ENCODE measurements around the gene PRDM16.
A peak's percentile ranks its signal among the peaks of the same experiment; 100 is the strongest.

The PRDM16 gene

GRCh38 chr1:3207217-3207848 lies 138.3 kb downstream of the PRDM16 start:
- DNase-seq (ENCODE audit: low read depth) = no peak

DNA sequence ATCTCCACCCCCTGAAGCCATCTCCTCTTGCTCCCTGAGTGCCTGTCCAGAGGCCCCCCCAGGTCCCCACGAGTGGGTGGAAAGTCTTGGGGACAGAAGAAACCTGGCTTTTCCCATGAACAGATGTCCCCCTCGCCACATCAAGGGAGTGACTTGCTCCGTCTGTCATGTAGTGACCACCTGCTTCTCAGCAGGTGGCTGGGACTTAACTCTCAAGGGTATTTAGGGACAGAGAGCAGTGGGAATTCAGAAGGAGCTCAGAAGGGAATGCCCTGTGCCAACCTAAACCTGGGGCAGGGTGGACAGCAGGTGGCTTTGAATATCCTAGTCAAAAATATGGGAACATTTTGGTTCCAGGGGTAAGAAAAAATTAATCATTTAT lies 139.8 kb downstream of the PRDM16 start:
- no peak for DNase-seq (ENCODE audit: low read depth)

- DNase-seq (ENCODE audit: low read depth) = no peak
Measured at GRCh38 chr1:3209201-3209600, 140.2 kb downstream of the PRDM16 start.

DNA sequence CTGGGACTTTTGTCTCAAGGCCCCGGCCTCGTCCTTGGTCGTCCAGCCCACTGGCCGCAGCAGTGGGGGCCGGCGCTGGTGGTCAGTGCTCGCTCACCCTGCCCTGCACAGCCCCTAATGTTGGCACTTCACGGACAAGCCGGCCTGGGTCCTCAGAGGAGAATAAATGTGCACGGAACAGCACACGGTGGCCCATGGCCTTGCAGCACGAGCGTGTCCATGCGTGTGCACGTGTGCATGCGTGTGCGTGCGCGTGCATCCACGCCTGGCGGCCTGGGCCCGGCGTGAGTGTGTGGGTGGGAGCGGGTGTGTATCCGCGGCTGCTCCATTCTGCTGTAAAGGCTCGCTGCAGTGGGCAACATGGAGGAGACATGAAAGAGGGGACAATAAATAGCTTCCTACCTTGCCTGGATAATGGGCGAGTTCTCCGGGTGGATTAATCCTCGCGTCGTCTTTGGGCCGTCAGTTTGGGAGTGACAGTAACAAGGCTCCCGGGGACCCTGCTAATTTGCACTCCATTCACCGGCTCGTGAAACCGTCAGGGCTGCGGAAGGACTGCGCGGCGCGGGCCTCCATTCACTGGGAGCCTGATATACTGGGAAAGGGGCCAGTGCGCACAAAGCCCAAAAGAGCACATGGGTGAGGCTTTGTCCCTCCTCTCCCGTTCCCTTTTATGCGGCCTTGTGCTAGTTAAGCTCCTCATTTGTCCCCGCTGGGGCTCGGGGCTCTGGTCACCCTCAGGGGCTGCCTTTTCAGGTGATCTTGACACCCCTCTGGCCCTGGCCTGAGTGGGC lies 142.8 kb downstream of the PRDM16 start:
- no peak for DNase-seq (ENCODE audit: low read depth)

DNA sequence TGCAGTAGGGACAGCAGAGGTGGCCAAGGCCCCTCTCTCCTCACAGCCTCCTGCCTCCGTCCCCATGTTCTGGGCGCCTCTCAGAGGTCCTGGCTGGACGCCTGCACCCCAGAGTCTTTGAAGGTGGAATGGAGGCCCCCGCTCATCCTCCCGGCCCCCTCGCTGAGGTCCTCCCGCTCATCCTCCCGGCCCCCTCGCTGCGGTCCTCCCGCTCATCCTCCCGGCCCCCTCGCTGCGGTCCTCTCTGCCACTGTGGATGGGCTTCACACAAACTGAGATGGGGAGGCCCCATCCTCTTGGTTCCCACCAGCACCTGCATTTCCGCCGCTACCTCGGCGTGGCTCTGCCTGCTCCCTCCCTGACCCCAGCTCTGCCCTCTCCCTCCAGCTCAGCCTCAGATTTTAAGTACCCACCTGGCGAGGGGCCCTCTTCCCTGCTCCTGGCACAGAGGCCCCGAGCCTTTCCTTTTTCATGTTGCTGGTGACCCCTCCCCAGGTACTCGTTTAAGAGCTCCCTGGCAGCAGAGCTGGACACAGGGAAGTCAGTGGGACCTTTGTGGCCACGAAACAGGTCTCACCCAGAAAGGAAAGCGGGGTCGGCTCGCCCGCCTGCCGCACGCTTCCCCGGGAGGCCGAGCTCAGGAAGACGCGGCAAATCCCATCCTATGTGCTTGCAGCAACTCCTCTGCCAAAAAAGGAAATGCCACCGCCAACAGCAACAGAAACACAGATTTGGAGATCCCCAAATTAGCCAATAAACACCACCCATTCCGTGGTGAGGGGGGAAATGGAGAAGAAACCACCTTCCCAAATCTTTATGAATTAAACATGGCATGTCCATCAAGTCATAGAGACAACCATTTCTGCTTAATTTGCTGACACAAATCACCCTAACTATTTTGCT lies 143.7 kb downstream of the PRDM16 start:
- DNase-seq (ENCODE audit: low read depth) = no peak

DNA sequence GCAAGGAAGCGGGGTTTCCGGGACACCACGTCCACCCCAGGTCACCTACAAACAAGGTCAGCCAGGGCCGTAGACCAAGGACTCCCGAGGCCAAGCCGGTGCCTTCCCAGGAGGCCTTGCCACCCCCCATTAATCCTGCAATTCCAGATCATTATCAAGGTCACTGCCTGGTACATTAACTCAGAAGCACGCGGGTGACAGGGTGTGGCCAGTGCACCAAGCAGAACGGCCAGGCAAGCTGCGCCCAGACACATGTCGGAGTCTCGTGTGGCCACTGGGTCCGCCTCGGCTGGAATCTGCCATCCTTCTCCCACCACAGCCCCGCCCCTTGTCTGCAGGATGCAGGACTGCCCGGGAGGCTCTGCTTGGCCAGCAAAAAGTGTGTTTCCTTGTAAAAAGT lies 144.7 kb downstream of the PRDM16 start:
- no peak for DNase-seq (ENCODE audit: low read depth)

GRCh38 chr1:3215198-3216014 lies 146.4 kb downstream of the PRDM16 start:
- no peak for DNase-seq (ENCODE audit: low read depth)

GRCh38 chr1:3216015-3216391 lies 147.0 kb downstream of the PRDM16 start:
- no peak for DNase-seq (ENCODE audit: low read depth)

DNA sequence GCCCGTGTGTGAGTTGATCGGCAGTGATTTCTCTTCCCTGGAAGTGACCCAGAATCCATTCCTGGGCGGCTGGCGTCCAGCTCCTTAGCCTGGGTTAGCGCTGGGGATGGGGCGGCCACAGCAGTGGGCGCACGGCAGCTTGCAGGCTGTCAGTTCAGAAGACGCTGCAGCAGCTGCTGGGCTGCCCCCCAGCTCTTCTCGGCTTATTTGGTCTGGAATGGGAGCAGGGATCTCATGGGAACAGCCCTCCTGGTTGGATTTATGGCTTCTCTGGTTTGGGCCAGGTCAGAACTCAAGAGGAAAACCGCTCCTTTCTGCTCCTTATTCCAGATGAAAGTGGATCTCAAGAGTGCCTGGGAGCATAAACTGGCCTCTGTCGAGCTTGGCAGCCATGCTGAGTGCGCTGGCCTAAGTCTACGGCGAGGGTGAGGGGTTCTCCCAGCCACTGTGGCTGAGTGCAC lies 148.2 kb downstream of the PRDM16 start:
- DNase-seq (ENCODE audit: low read depth) = no peak

GRCh38 chr1:3217979-3218679 lies 149.1 kb downstream of the PRDM16 start:
- DNase-seq (ENCODE audit: low read depth) = no peak

DNA sequence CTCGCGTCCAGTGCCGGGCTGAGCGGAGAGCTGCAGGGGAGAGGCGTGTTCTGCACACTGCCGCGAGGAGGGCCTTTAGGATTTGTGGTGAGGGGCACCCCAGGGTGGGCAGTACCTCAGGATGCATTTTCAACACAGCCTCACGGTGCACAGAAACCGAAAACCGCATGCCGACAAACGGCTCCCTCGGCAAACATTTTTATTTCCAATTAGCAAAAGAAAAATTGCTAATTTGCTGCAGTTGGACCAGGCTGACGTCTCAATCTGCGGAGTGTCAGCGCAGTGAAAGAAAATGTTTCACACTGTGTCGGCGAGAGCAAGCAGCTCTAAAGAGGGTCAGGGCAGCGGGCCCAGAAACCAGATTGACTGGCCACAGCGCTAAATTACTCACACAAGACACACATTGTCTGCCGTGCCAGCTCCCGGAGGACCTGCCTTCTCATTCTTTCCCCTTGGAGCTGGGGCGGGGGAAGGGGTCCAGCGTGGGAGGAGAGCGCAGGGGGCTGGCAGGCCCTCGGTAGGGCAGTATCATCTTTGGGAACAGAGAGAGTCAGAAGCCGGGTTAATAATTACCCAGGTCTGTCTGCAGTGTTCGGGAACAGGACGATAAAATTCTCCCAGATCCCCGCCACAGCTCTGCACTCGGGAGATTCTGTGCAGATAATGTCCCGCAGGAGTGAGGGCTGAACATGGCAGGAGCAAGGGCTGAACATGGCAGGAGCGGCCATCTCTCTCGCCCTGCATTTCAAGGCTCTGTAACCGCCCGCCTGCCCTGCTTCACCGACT lies 150.2 kb downstream of the PRDM16 start:
- peak; percentile 17 for DNase-seq (ENCODE audit: low read depth)

- DNase-seq (ENCODE audit: low read depth) = no peak
Measured at GRCh38 chr1:3219791-3220467, 150.9 kb downstream of the PRDM16 start.

GRCh38 chr1:3221112-3222041 lies 152.4 kb downstream of the PRDM16 start:
- no peak for DNase-seq (ENCODE audit: low read depth)

- no peak for DNase-seq (ENCODE audit: low read depth)
Measured at GRCh38 chr1:3222042-3222692, 153.2 kb downstream of the PRDM16 start.

DNA sequence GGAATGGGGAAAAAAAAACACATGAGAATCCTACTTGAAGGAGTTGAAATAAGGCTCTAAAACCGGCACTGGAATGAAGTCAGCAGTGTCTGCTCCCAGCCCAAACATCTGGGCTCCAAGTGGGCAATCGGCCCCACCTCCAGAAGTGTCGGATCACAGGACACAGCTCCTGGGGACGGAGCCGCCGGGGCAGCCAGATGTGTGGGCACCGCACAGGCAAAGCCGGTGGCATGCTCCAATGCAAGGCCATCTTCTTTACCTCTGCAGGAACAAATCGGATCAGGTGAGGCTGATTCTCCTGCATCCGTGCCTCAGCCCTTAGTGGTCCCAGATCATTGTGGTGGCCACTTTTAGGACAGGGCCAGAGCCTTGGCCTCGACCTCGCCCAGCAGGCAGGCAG lies 156.7 kb downstream of the PRDM16 start:
- DNase-seq (ENCODE audit: low read depth) = no peak

DNA sequence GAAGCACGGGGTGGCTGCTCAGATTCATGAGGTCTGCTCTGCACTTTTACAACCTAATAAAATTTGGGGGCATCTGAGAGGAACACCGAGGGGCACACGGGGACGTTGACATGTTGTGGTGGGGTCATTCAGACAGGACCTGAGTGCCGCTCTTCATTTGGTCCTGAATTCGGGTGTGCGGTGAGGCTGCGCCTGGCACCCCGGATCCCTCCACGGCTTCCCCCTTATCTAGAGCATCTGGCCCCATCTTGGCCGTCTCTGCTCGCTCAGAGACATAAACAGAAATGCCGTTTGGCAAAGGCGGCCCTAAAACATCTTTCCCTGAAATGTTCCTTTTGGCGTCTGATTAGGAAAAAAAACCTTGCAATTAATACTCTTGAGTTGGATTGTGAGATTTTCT lies 157.2 kb downstream of the PRDM16 start:
- no peak for DNase-seq (ENCODE audit: low read depth)

GRCh38 chr1:3226701-3227350 lies 157.8 kb downstream of the PRDM16 start:
- DNase-seq (ENCODE audit: low read depth) = no peak

DNA sequence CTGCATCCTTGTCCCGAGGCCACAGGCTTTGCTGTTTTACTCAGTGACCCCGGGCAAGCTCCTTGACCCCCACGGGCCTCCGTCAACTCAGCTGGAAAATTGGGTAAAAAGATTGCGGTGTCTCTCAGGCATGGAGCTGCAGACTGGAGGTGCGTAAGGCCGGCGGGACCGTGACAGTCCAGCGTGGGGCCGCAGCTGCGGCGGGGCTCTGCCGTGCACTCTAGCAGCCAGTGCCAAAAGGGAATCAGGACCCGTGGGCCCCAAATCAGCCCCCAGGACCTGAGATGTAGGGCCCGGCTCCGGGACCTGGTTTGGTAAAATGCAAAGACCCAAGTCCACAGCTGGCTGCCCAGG lies 158.3 kb downstream of the PRDM16 start:
- DNase-seq (ENCODE audit: low read depth) = no peak

Data from fibroblast of the conjunctiva (primary cell).